ENCODE measurements around the gene AGBL3. TPM values are rescaled to one million over a fixed set of nuclear protein-coding genes. Genes with fewer than 3 reads are reported as not detected.

The AGBL3 gene
- 2.5 TPM for polyA plus RNA-seq (2012; ENCODE audit: insufficient read depth, insufficient read length)

- peak; percentile 86 for DNase-seq (ENCODE audit: low read depth, low spot score)
- peak within 1 kb of the TSS; percentile 67 for H3K4me3 ChIP-seq (ENCODE audit: low read length)
Observed at GRCh38 chr7:134986363-134987251, at the start of gene AGBL3. AGBL3 (plus strand) TSS chr7:134986508; CDS start chr7:134987934, 1,426 bp downstream.

- DNase-seq (ENCODE audit: low read depth, low spot score) = no peak
- no peak overlapping the region for H3K4me3 ChIP-seq (ENCODE audit: low read length)
Observed at GRCh38 chr7:134936893-134937510, 49.3 kb upstream of the AGBL3 start.

- no peak overlapping the region for H3K4me3 ChIP-seq (ENCODE audit: low read length)
- no peak for DNase-seq (ENCODE audit: low read depth, low spot score)
Observed at GRCh38 chr7:134938141-134938540, 48.2 kb upstream of the AGBL3 start.

- no peak overlapping the region for H3K4me3 ChIP-seq (ENCODE audit: low read length)
- no peak for DNase-seq (ENCODE audit: low read depth, low spot score)
Observed at GRCh38 chr7:134939136-134939535, 47.2 kb upstream of the AGBL3 start.

- H3K4me3 ChIP-seq (ENCODE audit: low read length) = no peak overlapping the region
- DNase-seq (ENCODE audit: low read depth, low spot score) = no peak
Observed at GRCh38 chr7:134940729-134941128, 45.6 kb upstream of the AGBL3 start.

GRCh38 chr7:134941185-134941900 is 45.0 kb upstream of the AGBL3 start:
- H3K4me3 ChIP-seq (ENCODE audit: low read length) = no peak overlapping the region
- no peak for DNase-seq (ENCODE audit: low read depth, low spot score)

- DNase-seq (ENCODE audit: low read depth, low spot score) = no peak
- H3K4me3 ChIP-seq (ENCODE audit: low read length) = no peak overlapping the region
Observed at GRCh38 chr7:134941952-134942351, 44.4 kb upstream of the AGBL3 start.

GRCh38 chr7:134942690-134943466 is 43.4 kb upstream of the AGBL3 start:
- DNase-seq (ENCODE audit: low read depth, low spot score) = no peak
- H3K4me3 ChIP-seq (ENCODE audit: low read length) = no peak overlapping the region

- no peak overlapping the region for H3K4me3 ChIP-seq (ENCODE audit: low read length)
- DNase-seq (ENCODE audit: low read depth, low spot score) = no peak
Observed at GRCh38 chr7:134943785-134944400, 42.4 kb upstream of the AGBL3 start.

GRCh38 chr7:134945691-134946090 is 40.6 kb upstream of the AGBL3 start:
- no peak for DNase-seq (ENCODE audit: low read depth, low spot score)

GRCh38 chr7:134946260-134946659 is 40.0 kb upstream of the AGBL3 start:
- no peak for DNase-seq (ENCODE audit: low read depth, low spot score)
- H3K4me3 ChIP-seq (ENCODE audit: low read length) = no peak overlapping the region

More at GRCh38 chr7:134945691-134946090, 40.6 kb upstream of the AGBL3 start:
- H3K4me3 ChIP-seq (ENCODE audit: low read length) = no peak overlapping the region

GRCh38 chr7:134947329-134947728 is 39.0 kb upstream of the AGBL3 start:
- H3K4me3 ChIP-seq (ENCODE audit: low read length) = no peak overlapping the region
- no peak for DNase-seq (ENCODE audit: low read depth, low spot score)

- H3K4me3 ChIP-seq (ENCODE audit: low read length) = no peak overlapping the region
- no peak for DNase-seq (ENCODE audit: low read depth, low spot score)
Observed at GRCh38 chr7:134947831-134948230, 38.5 kb upstream of the AGBL3 start.

GRCh38 chr7:134948246-134948645 is 38.1 kb upstream of the AGBL3 start:
- DNase-seq (ENCODE audit: low read depth, low spot score) = no peak
- H3K4me3 ChIP-seq (ENCODE audit: low read length) = no peak overlapping the region

GRCh38 chr7:134948736-134949135 is 37.6 kb upstream of the AGBL3 start:
- H3K4me3 ChIP-seq (ENCODE audit: low read length) = no peak overlapping the region
- DNase-seq (ENCODE audit: low read depth, low spot score) = no peak

- DNase-seq (ENCODE audit: low read depth, low spot score) = no peak
- no peak overlapping the region for H3K4me3 ChIP-seq (ENCODE audit: low read length)
Observed at GRCh38 chr7:134949171-134949570, 37.1 kb upstream of the AGBL3 start.

- H3K4me3 ChIP-seq (ENCODE audit: low read length) = no peak overlapping the region
- peak; percentile 22 for DNase-seq (ENCODE audit: low read depth, low spot score)
Observed at GRCh38 chr7:134954197-134955082, 31.9 kb upstream of the AGBL3 start.

- H3K4me3 ChIP-seq (ENCODE audit: low read length) = no peak overlapping the region
- no peak for DNase-seq (ENCODE audit: low read depth, low spot score)
Observed at GRCh38 chr7:134957005-134957404, 29.3 kb upstream of the AGBL3 start.
